Neural cell (in vitro differentiated cells): ENCODE data around the gene SND1. TPM values are rescaled to one million over a fixed set of nuclear protein-coding genes. Genes with fewer than 3 reads are reported as not detected.
"Not testable (repeated sequence)": the region's sequence is repeated elsewhere in the genome, so short reads cannot be mapped to it uniquely, and the experiment has no call there.

Experiments
- H2AFZ ChIP-seq: fragments of 200-600, 300-800 bp; sonication (generic), shearing (Covaris generic); 2 replicates; pipeline ENCODE4 v1.6.0; 2014; ENCODE audit warnings: low read depth, mild to moderate bottlenecking, antibody characterized with exemption, low read length, moderate library complexity
- H3F3A ChIP-seq: fragments of 200-600 bp; shearing (Covaris generic); 2 replicates; pipeline ENCODE4 v1.6.1; 2016; ENCODE audit warnings: mild to moderate bottlenecking, moderate library complexity, mixed read lengths, antibody characterized with exemption, low read length; ENCODE audit not compliant: insufficient read depth, poor library complexity, severe bottlenecking
- H3K27ac ChIP-seq: fragments of 200-600, 300-800 bp; sonication (generic), shearing (Covaris generic); 2 replicates; pipeline ENCODE4 v1.5.1; 2014; ENCODE audit warnings: mild to moderate bottlenecking, low read length, moderate library complexity
- H3K27me3 ChIP-seq: fragments of 300-800, 200-600 bp; sonication (generic), shearing (Covaris generic); 2 replicates; pipeline ENCODE4 v1.6.0; 2014; ENCODE audit warnings: mild to moderate bottlenecking, low read depth, low read length, moderate library complexity; ENCODE audit not compliant: insufficient read depth
- H3K36me3 ChIP-seq: fragments of 300-800, 200-600 bp; sonication (generic), shearing (Covaris generic); 2 replicates; pipeline ENCODE4 v1.5.1; 2014; ENCODE audit warnings: mild to moderate bottlenecking, antibody characterized with exemption, low read length, moderate library complexity; ENCODE audit not compliant: insufficient read depth
- H3K4me2 ChIP-seq: fragments of 300-800, 200-600 bp; sonication (generic), shearing (Covaris generic); 2 replicates; pipeline ENCODE4 v1.6.0; 2014; ENCODE audit warnings: mild to moderate bottlenecking, low read length
- H3K4me3 ChIP-seq: fragments of 300-800, 200-600 bp; sonication (generic), shearing (Covaris generic); 2 replicates; pipeline ENCODE4 v1.5.1; 2014; ENCODE audit warnings: mild to moderate bottlenecking, low read length, moderate library complexity
- H3K79me2 ChIP-seq: fragments of 200-600 bp; shearing (Covaris generic); replicated peaks from 2 replicates; pipeline ENCODE4 v1.6.0; 2014; ENCODE audit warnings: mild to moderate bottlenecking, low read length, moderate library complexity; ENCODE audit not compliant: insufficient read depth
- H3K9ac ChIP-seq: fragments of 300-800, 200-600 bp; sonication (generic), shearing (Covaris generic); 2 replicates; pipeline ENCODE4 v1.6.1; 2016; ENCODE audit warnings: mild to moderate bottlenecking, low read length, mixed read lengths
- H3K9me2 ChIP-seq: fragments of 200-600 bp; shearing (Covaris generic); 2 replicates; pipeline ENCODE4 v1.6.1; 2016; ENCODE audit warnings: mild to moderate bottlenecking, low read length, mixed read lengths; ENCODE audit not compliant: insufficient read depth
- H3K9me3 ChIP-seq: fragments of 200-600, 300-800 bp; sonication (generic), shearing (Covaris generic); 2 replicates; pipeline ENCODE4 v1.6.1; 2016; ENCODE audit warnings: mild to moderate bottlenecking, mixed run types, low read length, moderate library complexity, mixed read lengths
- H4K20me1 ChIP-seq: fragments of 200-600 bp; shearing (Covaris generic); 2 replicates; pipeline ENCODE4 v1.6.1; 2016; ENCODE audit warnings: mild to moderate bottlenecking, mixed run types; ENCODE audit not compliant: insufficient read depth
- CTCF ChIP-seq: fragments of 450-650 bp; IDR thresholded peaks from 2 replicates; pipeline ENCODE4 v1.5.1; 2014; ENCODE audit warnings: antibody characterized with exemption, mild to moderate bottlenecking, moderate library complexity; ENCODE audit not compliant: poor library complexity, severe bottlenecking
- EP300 ChIP-seq: fragments of 450-650 bp; conservative IDR thresholded peaks from 2 replicates; pipeline ENCODE4 v1.6.1; 2014; ENCODE audit warnings: antibody characterized with exemption, mild to moderate bottlenecking, moderate library complexity; ENCODE audit not compliant: poor library complexity, severe bottlenecking
- EZH2 ChIP-seq: fragments of 200-600, 300-800 bp; shearing (Covaris generic), sonication (generic); IDR thresholded peaks from 2 replicates; pipeline ENCODE4 v1.6.1; 2014; ENCODE audit warnings: antibody characterized with exemption, low read length, borderline replicate concordance, mild to moderate bottlenecking; ENCODE audit not compliant: insufficient read depth, poor library complexity, severe bottlenecking
- MXI1 ChIP-seq: fragments of 450-650 bp; conservative IDR thresholded peaks from 2 replicates; pipeline ENCODE4 v1.6.1; 2014; ENCODE audit warnings: antibody characterized with exemption, mild to moderate bottlenecking; ENCODE audit not compliant: poor library complexity, severe bottlenecking
- POLR2AphosphoS5 ChIP-seq: IDR thresholded peaks from 2 replicates; pipeline ENCODE4 v1.6.1; 2012
- RAD21 ChIP-seq: fragments of 450-650 bp; conservative IDR thresholded peaks from 2 replicates; pipeline ENCODE4 v1.6.1; 2014; ENCODE audit warnings: antibody characterized with exemption, mild to moderate bottlenecking, moderate library complexity
- REST ChIP-seq: IDR thresholded peaks from 2 replicates; pipeline ENCODE4 v1.6.1; 2012; ENCODE audit warnings: borderline replicate concordance
- SMC3 ChIP-seq: fragments of 450-650 bp; conservative IDR thresholded peaks from 2 replicates; pipeline ENCODE4 v1.6.1; 2014; ENCODE audit warnings: antibody characterized with exemption, mild to moderate bottlenecking, moderate library complexity; ENCODE audit not compliant: poor library complexity
- TAF1 ChIP-seq: IDR thresholded peaks from 2 replicates; pipeline ENCODE4 v1.6.1; 2012; ENCODE audit warnings: low read depth
- polyA plus RNA-seq: library from polyadenylated mRNA; depleted of rRNA; stranded (reverse); fragments of >200 nt; gene quantifications from 2 replicates; pipeline ENCODE4 v1.2.3, GENCODE V29; 2014

SND1 gene
- polyA plus RNA-seq, 1 donor from 2014 or later = 37.4 TPM

DNA sequence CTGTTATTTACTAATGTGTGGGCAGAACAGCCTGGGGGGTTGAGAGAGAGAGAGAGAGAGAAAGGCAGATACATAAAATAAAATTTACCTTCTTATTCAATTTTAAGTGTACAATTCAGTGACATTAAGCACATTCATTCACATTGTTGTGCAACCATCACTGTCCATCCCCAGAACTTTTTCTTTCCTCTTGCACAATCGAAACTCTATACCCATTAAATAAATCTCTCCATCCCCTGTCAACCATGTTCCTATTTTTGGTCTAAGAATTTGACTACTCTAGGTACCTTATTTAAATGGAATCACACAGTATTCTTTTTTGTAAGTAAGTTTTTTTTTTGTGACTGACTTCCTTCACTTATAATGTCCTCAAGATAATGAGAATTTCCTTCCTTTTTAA lies 181.6 kb downstream of the SND1 start:
- no peak overlapping the region for H2AFZ ChIP-seq
- H3K9me2 ChIP-seq = no peaks in the 10 kb centered on the region
- H3K27me3 ChIP-seq = no peaks in the 10 kb centered on the region
- no peaks in the 10 kb centered on the region for H3K9me3 ChIP-seq
- H3K27ac ChIP-seq = no peak overlapping the region
- no peak overlapping the region for H3K4me2 ChIP-seq
- no peaks in the 10 kb centered on the region for H3F3A ChIP-seq
- H3K36me3 ChIP-seq = no peaks in the 10 kb centered on the region
- no peak for TF ChIP-seq MXI1
- TF ChIP-seq SMC3 = no peak
- no peak for TF ChIP-seq EP300
- no peak for TF ChIP-seq RAD21
- no peak for TF ChIP-seq TAF1
- TF ChIP-seq REST = no peak
- no peak for TF ChIP-seq POLR2AphosphoS5
- H3K4me3 ChIP-seq = no peak overlapping the region
- H3K9ac ChIP-seq = no peak overlapping the region
- no peaks in the 10 kb centered on the region for H4K20me1 ChIP-seq
- H3K79me2 ChIP-seq = no peaks in the 10 kb centered on the region

- H3K9me2 ChIP-seq = no peaks in the 10 kb centered on the region
- H3K4me2 ChIP-seq = no peak overlapping the region
- H3K79me2 ChIP-seq = no peaks in the 10 kb centered on the region
- no peak overlapping the region for H3K4me3 ChIP-seq
- no peaks in the 10 kb centered on the region for H3K27me3 ChIP-seq
- TF ChIP-seq SMC3 (no peak), POLR2AphosphoS5 (no peak), MXI1 (no peak), EZH2 (no peak), TAF1 (no peak), RAD21 (no peak), CTCF (no peak), REST (no peak), EP300 (no peak)
- H3K9me3 ChIP-seq = no peaks in the 10 kb centered on the region
- no peak overlapping the region for H2AFZ ChIP-seq
- no peaks in the 10 kb centered on the region for H3K36me3 ChIP-seq
- no peaks in the 10 kb centered on the region for H4K20me1 ChIP-seq
- H3K9ac ChIP-seq = no peak overlapping the region
- no peaks in the 10 kb centered on the region for H3F3A ChIP-seq
- H3K27ac ChIP-seq = no peak overlapping the region
Observed at GRCh38 chr7:127835679-127836078, 183.7 kb downstream of the SND1 start.

DNA sequence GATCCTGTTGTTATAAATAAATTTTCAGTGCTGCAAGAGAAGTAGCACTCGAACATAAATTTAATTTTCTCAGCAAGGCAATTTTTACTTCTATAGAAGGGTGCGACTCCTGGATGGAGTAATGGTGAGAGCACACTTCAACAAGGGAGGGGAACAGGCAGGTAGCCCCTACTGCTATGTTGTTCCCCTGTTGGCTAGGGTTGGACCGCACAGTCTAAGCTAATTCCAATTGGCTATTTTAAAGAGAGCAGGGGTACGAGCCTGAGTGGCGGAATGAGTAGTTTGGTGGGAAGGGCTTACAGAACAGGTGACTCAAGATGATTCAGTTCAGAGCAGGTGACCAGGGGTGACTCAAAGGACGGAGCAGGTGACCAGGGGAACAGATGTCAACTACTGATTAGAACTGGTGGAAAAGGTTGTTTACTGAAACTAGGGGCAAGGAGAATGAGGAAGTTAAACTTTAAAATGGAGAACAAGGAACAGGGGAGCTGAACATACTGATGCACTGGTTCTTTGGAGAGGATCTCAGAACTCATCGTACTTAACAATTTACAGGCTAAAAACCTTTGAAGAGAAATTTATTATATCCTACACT lies 185.9 kb downstream of the SND1 start:
- H3K9ac ChIP-seq, H3K27me3 ChIP-seq, H4K20me1 ChIP-seq, H3K9me2 ChIP-seq, H3K36me3 ChIP-seq, H2AFZ ChIP-seq, H3K4me2 ChIP-seq, H3K4me3 ChIP-seq, H3K27ac ChIP-seq, H3K79me2 ChIP-seq, H3K9me3 ChIP-seq, H3F3A ChIP-seq: not testable (repeated sequence)
